PFSK-1 (cell line): ENCODE results near the gene MPC1.

ENCODE experiments used
- POLR2AphosphoS5 ChIP-seq: IDR thresholded peaks from 2 replicates; pipeline ENCODE4 v1.6.1; 2012; ENCODE audit warnings: low read depth, mild to moderate bottlenecking, control low read depth, low read length, moderate library complexity
- REST ChIP-seq, 2 experiments: IDR thresholded peaks; 2 replicates each; pipeline versions ENCODE4 v1.6.1 to v1.8.0; 2011 to 2012; ENCODE audit warnings: low read depth in 2 of 2, low read length in 2 of 2, control low read depth in 1 of 2, inconsistent platforms in 1 of 2, mild to moderate bottlenecking in 1 of 2, moderate library complexity in 1 of 2; ENCODE audit not compliant: insufficient read depth in 1 of 2
- SIN3A ChIP-seq: IDR thresholded peaks from 2 replicates; pipeline ENCODE4 v1.6.1; 2012; ENCODE audit warnings: mild to moderate bottlenecking, low read length, moderate library complexity, borderline replicate concordance; ENCODE audit not compliant: insufficient read depth

GRCh38 chr6:166330612-166331011 is 52.1 kb downstream of the MPC1 start:
- TF ChIP-seq POLR2AphosphoS5 = no peak
- TF ChIP-seq REST (IDR thresholded peaks at IDR 0.05; ENCODE audit: insufficient read depth in 1 of 2, low read depth in 2 of 2, low read length in 2 of 2) = no peak
- no peak for TF ChIP-seq SIN3A
